HAP-1 (cell line): Measurements from ENCODE around the gene NR2C2.

ENCODE experiments used
- DNase-seq, 2 experiments: peaks; one replicate each; pipeline ENCODE4 v3.0.0-alpha.2; 2016 to 2020; ENCODE audit warnings: low spot score in 2 of 2
- H3K27me3 ChIP-seq: fragments of 250-450 bp; sonication (Bioruptor Pico); 2 replicates; pipeline ENCODE4 v1.5.1; 2020; ENCODE audit warnings: low read depth, mild to moderate bottlenecking, moderate library complexity
- H3K36me3 ChIP-seq: fragments of 250-450 bp; sonication (Bioruptor Pico); replicated peaks from 2 replicates; pipeline ENCODE4 v1.5.1; 2020; ENCODE audit warnings: mild to moderate bottlenecking
- H3K4me1 ChIP-seq: fragments of 250-450 bp; sonication (Bioruptor Pico); 2 replicates; pipeline ENCODE4 v1.5.1; 2020; ENCODE audit warnings: mild to moderate bottlenecking
- H3K4me3 ChIP-seq: fragments of 250-450 bp; sonication (Bioruptor Pico); 2 replicates; pipeline ENCODE4 v1.5.1; 2020; ENCODE audit warnings: mild to moderate bottlenecking, moderate library complexity
- H3K9me3 ChIP-seq: fragments of 250-450 bp; sonication (Bioruptor Pico); 2 replicates; pipeline ENCODE4 v1.5.1; 2020; ENCODE audit warnings: mild to moderate bottlenecking, moderate library complexity
- in situ Hi-C: fragments of 300-500 bp; cut with MboI; formaldehyde crosslinking; loops from 3 replicates; pipeline ENCODE4 v1.14.3; 2020; ENCODE audit warnings: low sequenced_read_pairs, inconsistent platforms, mixed read lengths

NR2C2 gene

GRCh38 chr3:14926592-14926991 is 20.8 kb upstream of the NR2C2 start:
- DNase-seq: no peak
- Histone ChIP-seq H3K36me3 (no peaks in the 10 kb centered on the region), H3K4me1 (no peaks in the 10 kb centered on the region), H3K27me3 (0 out of 2 replicates have a peak, but pooled peaks cover 2% of the 10 kb centered on the region), H3K4me3 (no peak overlapping the region), H3K9me3 (no peaks in the 10 kb centered on the region; the same call in 1 of the 2 replicates)
- in situ Hi-C loops: loop anchor here (10.0 kb wide), 1 partner anchor 412 kb away; no protein-coding TSS in a partner anchor

DNA sequence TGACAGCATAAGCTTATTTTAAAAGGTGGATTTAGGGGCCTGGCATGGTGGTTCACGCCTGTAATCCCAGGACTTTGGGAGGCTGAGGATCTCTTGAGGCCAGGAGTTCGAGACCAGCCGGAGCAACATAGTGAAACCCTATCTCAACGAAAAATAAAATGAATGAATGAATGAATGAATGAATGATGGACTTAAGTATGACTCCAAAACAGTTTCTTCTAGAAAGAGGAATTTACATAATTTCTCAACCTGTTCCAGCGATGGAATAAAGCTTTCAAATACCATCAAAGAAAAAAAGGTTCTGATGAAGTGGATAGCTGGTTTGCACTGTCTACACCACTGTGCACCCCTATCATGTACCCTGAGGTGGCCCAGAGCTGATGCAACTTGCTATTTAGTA is 20.1 kb upstream of the NR2C2 start:
- H3K36me3 ChIP-seq: no peaks in the 10 kb centered on the region
- in situ Hi-C loops: loop anchor here (10.0 kb wide), 1 partner anchor 413 kb away; no protein-coding TSS in a partner anchor
- no peak for DNase-seq
- H3K27me3 ChIP-seq: 0 out of 2 replicates have a peak, but pooled peaks cover 2% of the 10 kb centered on the region
- H3K4me3 ChIP-seq: no peak overlapping the region
- H3K4me1 ChIP-seq: no peaks in the 10 kb centered on the region
- H3K9me3 ChIP-seq: no peaks in the 10 kb centered on the region; the same call in 1 of the 2 replicates

- no peaks in the 10 kb centered on the region for H3K36me3 ChIP-seq
- in situ Hi-C loops: loop anchor here (10.0 kb wide), 1 partner anchor 415 kb away; no protein-coding TSS in a partner anchor
- H3K9me3 ChIP-seq: no peaks in the 10 kb centered on the region; the same call in 1 of the 2 replicates
These were observed 17.9 kb upstream of the NR2C2 start for GRCh38 chr3:14929310-14930074.

DNA sequence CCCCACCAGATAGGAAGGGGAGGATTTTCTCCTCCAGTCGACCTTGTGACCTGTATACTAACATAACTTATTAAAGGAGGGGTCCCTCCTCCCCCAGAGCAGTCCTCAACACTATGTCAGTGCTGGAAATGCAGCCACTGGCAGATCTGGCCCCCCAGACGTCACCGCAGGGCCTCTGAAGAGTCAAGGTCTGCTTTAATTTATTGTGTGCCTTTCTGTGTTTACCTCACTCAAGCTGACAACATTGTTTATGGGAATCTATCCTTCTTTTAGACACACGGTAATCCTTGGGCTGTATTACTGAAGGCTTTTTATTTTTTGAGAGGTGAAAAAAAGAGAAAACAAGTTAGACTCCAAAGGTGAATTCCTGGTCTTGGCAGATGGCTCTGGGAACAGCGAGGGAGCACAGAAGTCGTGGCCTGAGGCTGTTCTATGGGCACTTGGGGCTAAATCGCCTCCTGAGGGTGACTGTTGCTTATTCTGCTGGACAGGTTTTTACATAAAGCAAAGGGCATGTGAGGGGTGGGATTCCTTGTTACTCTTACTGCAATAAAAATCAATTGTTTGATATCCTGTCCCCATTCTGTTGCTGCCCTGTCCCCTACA is 13.5 kb upstream of the NR2C2 start:
- Histone ChIP-seq H3K9me3 (no peaks in the 10 kb centered on the region; the same call in 1 of the 2 replicates), H3K4me3 (no peak overlapping the region), H3K4me1 (no peaks in the 10 kb centered on the region), H3K36me3 (no peaks in the 10 kb centered on the region), H3K27me3 (no peaks in the 10 kb centered on the region)
- in situ Hi-C loops: no loop called here
- DNase-seq: no peak

More at GRCh38 chr3:14929310-14930074, 17.9 kb upstream of the NR2C2 start:
- Histone ChIP-seq H3K4me1 (no peaks in the 10 kb centered on the region), H3K4me3 (no peak overlapping the region), H3K27me3 (0 out of 2 replicates have a peak, but pooled peaks cover 2% of the 10 kb centered on the region)
- DNase-seq: no peak

DNA sequence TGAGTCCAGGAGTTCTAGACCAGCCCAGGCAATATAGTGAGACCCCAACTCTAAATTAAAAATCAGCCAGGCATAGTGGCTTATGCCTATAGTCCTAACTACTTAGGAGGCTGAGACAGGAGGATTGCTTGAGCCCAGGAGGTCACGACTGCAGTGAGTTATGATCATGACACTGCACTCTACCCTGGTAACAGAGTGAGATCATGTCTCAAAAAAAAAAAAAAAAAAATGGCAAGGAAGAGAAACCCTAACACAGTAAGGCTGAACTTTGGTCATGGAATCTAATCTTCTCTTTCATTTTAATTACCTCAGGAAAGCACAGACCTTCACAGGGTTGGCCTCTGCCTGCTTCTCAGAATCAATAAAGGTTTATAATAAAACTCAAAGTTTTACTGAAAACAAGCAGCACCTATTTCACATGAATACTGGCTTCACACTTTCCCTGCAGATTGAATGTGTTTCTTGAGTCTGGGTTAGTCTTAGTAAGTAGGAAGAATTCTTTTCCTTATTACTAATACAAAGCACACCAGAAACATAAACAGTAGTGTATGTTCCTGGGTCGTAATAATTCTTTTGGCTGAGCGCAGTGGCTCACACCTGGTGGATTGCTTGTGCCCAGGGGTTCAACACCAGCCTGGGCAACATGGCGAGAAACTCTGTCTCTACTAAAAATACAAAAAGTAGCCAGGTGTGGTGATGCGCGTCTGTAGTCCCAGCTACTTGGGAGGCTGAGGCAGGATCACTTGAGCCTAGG is 11.6 kb upstream of the NR2C2 start:
- in situ Hi-C loops: no loop called here
- no peaks in the 10 kb centered on the region for H3K36me3 ChIP-seq
- no peaks in the 10 kb centered on the region for H3K27me3 ChIP-seq
- no peaks in the 10 kb centered on the region for H3K4me1 ChIP-seq
- DNase-seq: no peak
- H3K4me3 ChIP-seq: no peak overlapping the region
- H3K9me3 ChIP-seq: no peaks in the 10 kb centered on the region; the same call in 1 of the 2 replicates

GRCh38 chr3:14938954-14939353 is 8.4 kb upstream of the NR2C2 start:
- in situ Hi-C loops: no loop called here
- Histone ChIP-seq H3K4me1 (peaks cover 8% of the 10 kb centered on the region), H3K36me3 (peaks cover 2% of the 10 kb centered on the region; the same call in 1 of the 2 replicates), H3K9me3 (no peaks in the 10 kb centered on the region), H3K27me3 (no peaks in the 10 kb centered on the region), H3K4me3 (no peak overlapping the region)
- DNase-seq: no peak

GRCh38 chr3:14941871-14942270 is 5.5 kb upstream of the NR2C2 start:
- H3K9me3 ChIP-seq: no peaks in the 10 kb centered on the region
- H3K4me1 ChIP-seq: peaks cover 11% of the 10 kb centered on the region
- H3K27me3 ChIP-seq: no peaks in the 10 kb centered on the region
- no peak overlapping the region for H3K4me3 ChIP-seq
- in situ Hi-C loops: no loop called here
- H3K36me3 ChIP-seq: peaks cover 17% of the 10 kb centered on the region
- no peak for DNase-seq

DNA sequence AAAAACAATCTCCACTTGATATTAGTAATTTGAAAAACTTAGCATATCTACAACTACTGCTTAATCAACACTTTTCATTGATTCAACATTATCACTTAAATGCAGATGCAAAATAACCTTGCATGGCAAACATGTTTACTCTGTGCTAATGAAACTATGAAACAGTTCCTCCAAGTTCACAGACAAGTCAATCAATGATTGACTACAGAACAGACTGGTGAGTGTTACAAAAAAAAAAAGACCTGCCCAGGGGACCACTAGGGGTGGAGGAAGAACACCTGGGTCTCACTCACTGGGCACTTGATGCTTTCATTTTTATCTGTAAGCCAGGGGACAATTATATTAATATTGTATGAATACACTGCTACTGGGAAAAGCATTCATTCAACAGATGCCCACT is 4.3 kb upstream of the NR2C2 start:
- H3K9me3 ChIP-seq: no peaks in the 10 kb centered on the region
- in situ Hi-C loops: no loop called here
- peaks cover 11% of the 10 kb centered on the region for H3K4me1 ChIP-seq
- no peak overlapping the region for H3K4me3 ChIP-seq
- H3K27me3 ChIP-seq: no peaks in the 10 kb centered on the region
- DNase-seq: no peak
- peaks cover 17% of the 10 kb centered on the region for H3K36me3 ChIP-seq

- Histone ChIP-seq H3K36me3 (peaks cover 22% of the 10 kb centered on the region), H3K27me3 (no peaks in the 10 kb centered on the region), H3K4me1 (peaks cover 22% of the 10 kb centered on the region), H3K4me3 (peak overlapping the region; percentile 58), H3K9me3 (no peaks in the 10 kb centered on the region)
- in situ Hi-C loops: no loop called here
- DNase-seq: no peak
These were observed 1.1 kb upstream of the NR2C2 start for GRCh38 chr3:14946236-14946635.

DNA sequence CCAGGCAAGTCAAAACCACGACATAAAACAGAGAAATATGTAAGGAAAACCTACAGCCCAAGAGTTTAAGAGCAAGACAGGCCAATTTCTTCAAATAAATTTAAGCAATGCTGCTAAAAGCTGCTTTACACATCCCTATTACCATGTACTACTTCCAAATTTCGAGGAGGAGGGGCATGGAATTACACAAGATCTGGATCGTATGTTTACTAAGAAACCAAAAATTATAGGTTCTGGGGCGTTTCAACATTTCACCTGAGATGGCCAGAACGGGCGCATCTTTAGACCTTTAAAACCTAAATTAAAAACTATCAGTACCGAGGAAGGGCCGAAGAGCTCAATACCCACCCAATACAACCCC is 664 bp upstream of the NR2C2 start:
- Histone ChIP-seq H3K27me3 (no peaks in the 10 kb centered on the region), H3K4me3 (peak overlapping the region; percentile 58), H3K36me3 (peaks cover 22% of the 10 kb centered on the region), H3K9me3 (no peaks in the 10 kb centered on the region), H3K4me1 (peaks cover 22% of the 10 kb centered on the region)
- DNase-seq: no peak
- in situ Hi-C loops: no loop called here

DNA sequence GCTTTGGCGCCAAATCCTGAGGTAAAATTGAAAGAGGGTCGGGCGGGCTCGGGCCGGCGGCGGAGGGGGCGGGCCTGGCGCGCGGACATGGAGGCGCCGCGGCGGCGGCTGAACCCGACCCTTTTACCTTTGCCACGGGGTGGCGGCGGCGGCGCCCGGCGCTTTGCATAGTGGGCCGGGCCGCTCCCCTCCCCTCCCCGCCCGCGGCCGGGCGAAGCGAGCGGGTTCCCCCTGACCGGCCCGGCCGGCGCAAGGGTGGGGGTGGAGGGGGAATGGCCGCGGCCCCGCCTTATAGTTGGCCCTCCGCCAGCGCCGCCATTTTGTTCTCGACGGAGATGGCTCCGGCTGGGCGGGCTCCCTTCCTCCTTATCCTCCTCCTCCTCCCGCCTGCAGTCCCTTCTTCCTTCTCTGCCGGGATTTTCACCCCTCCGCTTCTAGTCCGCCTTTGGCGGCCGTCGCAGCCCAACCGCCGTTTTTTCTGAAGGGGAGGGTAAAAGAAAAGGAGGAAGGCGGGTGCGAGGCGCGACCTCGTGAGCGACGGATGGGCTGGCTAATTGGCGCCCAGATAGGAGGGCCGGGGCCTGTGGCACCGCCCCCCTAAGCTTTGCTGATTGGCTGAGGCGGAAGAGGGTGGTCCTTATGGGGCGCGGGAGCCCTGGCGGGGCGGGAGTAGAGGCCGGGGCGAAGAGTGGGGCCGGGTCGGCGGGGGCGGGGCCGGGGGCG is 664 bp downstream of the NR2C2 start:
- no peaks in the 10 kb centered on the region for H3K9me3 ChIP-seq
- H3K4me3 ChIP-seq: peak overlapping the region; percentile 58
- in situ Hi-C loops: no loop called here
- peaks cover 22% of the 10 kb centered on the region for H3K36me3 ChIP-seq
- H3K27me3 ChIP-seq: no peaks in the 10 kb centered on the region
- peak; percentile 95 to 97 for DNase-seq
- peaks cover 18% of the 10 kb centered on the region for H3K4me1 ChIP-seq

GRCh38 chr3:14948609-14949038 is 1.2 kb downstream of the NR2C2 start:
- peaks cover 14% of the 10 kb centered on the region for H3K4me1 ChIP-seq
- no peaks in the 10 kb centered on the region for H3K27me3 ChIP-seq
- no peaks in the 10 kb centered on the region for H3K9me3 ChIP-seq
- peaks cover 22% of the 10 kb centered on the region for H3K36me3 ChIP-seq
- peak overlapping the region; percentile 58 for H3K4me3 ChIP-seq
- in situ Hi-C loops: no loop called here
- no peak for DNase-seq

- DNase-seq: no peak
- no peaks in the 10 kb centered on the region for H3K27me3 ChIP-seq
- in situ Hi-C loops: no loop called here
- H3K4me3 ChIP-seq: peak overlapping the region; percentile 58
- H3K36me3 ChIP-seq: peaks cover 18% of the 10 kb centered on the region
- no peaks in the 10 kb centered on the region for H3K9me3 ChIP-seq
- H3K4me1 ChIP-seq: peaks cover 14% of the 10 kb centered on the region
These were observed 1.7 kb downstream of the NR2C2 start for GRCh38 chr3:14949126-14949525.
